CD4-positive, alpha-beta T cell treated with Interferon gamma for 1 hour (primary cell): ENCODE results near the gene DISC1.

Experiments used
- DNase-seq: peaks from one replicate; pipeline ENCODE4 v3.0.0-alpha.2; 2020

The DISC1 gene

DNA sequence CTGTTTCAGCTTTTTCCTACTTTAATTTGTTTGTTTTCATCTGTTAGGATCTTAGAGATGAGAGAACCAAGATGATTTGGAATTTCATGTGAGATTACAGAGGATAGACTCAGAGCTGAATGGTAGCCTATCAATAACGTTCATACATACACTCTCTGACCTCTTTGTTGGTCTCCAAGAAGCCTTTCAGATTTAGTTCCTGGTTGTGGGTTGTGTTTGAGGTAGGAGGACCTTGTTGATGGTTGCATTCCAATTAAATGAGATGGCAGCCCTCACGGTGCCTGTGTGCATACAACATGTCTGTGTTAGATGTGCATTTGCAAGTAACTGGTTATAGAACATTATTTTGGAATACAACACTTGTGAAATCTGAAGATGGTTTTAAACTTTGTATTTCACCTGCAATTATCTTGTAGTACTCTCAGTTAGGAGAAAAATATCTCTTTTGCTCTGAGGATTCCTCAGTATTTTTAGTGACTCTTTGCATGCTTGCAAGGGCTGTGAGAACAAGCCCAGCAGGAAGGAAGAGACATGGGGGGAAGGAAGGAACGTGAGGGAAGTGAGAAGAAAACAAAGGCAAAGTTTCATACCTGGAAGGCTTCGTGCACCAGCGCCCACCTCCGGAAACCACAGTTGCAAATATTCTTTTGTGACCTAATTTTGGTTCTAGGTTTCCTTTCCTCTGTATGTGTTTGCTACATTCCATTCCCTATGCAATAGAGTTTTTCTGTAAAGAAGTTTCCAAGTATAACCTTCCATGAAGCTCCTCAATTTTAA lies 291.8 kb downstream of the DISC1 start:
- DNase-seq = no peak

GRCh38 chr1:231919239-231919885 lies 292.8 kb downstream of the DISC1 start:
- no peak for DNase-seq

DNA sequence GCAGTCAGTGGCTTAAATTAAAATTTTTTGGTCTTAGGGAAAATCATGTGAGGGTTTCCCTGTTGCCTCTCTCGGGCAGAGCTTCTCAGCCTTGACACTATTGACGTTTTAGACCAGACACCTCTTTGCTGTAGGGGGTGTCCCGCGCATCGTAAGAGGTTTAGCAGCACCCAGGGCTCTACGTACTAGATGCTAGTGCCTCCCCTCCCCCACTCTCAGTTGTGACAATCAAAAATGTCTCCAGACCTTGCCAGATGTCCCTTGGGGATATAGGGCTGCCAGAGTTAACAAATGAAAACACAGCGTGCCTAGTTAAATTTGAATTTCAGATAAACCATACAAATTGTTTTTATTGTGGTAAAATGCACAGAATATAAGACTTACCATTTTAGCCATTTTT lies 293.3 kb downstream of the DISC1 start:
- DNase-seq = peak; percentile 48

- no peak for DNase-seq
Measured at GRCh38 chr1:231921646-231922345, 295.2 kb downstream of the DISC1 start.

- DNase-seq = no peak
Measured at GRCh38 chr1:231923491-231924041, 297.0 kb downstream of the DISC1 start.

GRCh38 chr1:231924180-231924579 lies 297.6 kb downstream of the DISC1 start:
- no peak for DNase-seq

DNA sequence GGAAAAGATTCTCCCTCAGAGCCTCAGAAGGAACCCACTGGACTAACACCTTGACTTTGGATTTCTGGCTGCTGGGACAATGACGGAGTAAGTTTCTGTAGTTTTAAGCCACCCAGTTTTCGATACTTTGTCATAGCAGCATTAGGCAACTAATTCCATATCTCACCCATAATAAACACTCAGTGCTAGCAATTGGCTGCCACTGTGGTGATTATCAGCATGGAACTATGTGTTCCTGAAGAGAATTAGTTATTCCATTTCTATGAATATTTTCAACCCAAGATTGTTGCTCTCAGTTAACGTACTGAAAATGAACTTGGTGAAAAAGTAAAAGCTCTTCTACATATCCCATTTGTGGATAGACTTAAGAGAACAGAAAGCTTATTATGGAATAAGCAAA lies 299.3 kb downstream of the DISC1 start:
- no peak for DNase-seq

- DNase-seq = no peak
Measured at GRCh38 chr1:231926340-231926739, 299.8 kb downstream of the DISC1 start.

DNA sequence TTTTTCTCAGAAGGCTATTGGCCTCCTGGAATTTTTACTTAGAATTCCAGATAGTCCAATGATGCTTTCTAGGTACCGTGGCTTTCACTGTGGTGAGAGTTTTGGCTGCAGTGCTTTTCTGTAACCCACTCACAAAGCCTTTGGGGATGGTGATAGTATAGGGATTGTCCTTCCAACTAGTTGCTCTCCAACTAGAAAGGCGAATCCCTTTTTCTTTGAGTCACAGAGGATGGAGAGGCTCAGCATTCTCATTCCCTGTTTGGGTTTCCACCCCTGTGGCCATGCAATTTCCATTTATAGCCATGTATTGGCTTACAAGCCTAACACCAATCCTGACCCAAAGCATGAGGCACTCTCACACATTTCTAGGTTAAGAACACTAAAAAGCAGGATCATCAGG lies 300.3 kb downstream of the DISC1 start:
- DNase-seq = no peak

DNA sequence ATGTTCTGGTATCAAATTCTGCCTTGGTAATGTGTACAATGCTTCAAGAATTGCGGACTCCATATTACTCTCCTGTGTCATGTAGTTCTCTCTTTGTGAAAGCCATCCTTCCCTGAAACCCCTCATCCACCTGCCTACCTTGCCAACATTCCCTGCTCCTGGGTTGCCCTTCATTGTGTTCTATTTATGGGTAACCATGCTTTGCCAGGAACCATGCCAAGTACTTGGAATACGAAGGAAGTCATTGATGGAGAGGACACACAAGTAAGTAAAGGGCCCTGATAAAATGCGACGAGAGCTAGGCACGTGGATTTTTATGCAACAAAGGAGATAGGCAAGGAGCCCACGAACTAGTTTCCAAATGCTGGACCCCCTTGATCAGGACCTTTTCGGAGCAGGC lies 300.8 kb downstream of the DISC1 start:
- no peak for DNase-seq

- DNase-seq = no peak
Measured at GRCh38 chr1:231929311-231929710, 302.7 kb downstream of the DISC1 start.

GRCh38 chr1:231930257-231930947 lies 303.8 kb downstream of the DISC1 start:
- no peak for DNase-seq

- no peak for DNase-seq
Measured at GRCh38 chr1:231931146-231931545, 304.6 kb downstream of the DISC1 start.

GRCh38 chr1:231931846-231932454 lies 305.4 kb downstream of the DISC1 start:
- peak; percentile 16 for DNase-seq

GRCh38 chr1:231933711-231934626 lies 307.4 kb downstream of the DISC1 start:
- no peak for DNase-seq

GRCh38 chr1:231934797-231935196 lies 308.2 kb downstream of the DISC1 start:
- no peak for DNase-seq

- DNase-seq = no peak
Measured at GRCh38 chr1:231935856-231936255, 309.3 kb downstream of the DISC1 start.

DNA sequence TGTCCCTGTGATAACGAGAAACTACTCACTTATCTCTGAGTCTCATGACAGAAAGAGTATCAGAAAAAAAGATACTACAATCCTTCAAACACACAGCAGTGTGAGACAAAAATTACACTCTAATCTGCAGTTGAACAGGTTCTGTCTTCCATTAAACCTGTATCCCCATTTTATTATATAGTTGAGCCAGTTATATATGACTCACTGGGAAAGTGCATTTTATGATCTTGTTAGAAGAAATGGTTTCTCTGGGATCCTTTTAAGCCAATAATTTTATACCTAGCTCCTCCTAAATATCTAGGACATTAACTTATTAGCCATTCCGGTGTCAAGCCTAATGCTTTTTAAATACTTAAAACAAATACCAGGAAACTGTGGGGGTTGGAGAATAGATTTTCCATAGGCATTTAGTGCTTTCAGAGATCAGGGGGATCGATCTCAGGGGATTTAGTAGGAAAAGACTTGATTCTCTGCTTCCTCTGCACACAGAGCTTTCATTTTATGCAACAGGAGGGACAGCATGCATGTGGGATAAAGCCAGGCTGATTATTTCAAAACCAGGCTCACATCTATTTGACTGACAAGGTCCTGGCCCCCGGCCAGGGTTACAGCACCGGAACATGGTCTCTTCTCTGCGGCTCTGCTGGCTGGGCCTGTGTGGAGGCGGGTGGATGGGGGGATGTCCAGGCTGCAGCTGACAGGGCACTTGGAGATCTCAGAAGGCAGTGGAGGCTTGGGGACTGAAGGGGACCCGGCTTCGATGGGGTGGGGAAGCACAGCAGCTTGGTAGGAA lies 310.6 kb downstream of the DISC1 start:
- no peak for DNase-seq

DNA sequence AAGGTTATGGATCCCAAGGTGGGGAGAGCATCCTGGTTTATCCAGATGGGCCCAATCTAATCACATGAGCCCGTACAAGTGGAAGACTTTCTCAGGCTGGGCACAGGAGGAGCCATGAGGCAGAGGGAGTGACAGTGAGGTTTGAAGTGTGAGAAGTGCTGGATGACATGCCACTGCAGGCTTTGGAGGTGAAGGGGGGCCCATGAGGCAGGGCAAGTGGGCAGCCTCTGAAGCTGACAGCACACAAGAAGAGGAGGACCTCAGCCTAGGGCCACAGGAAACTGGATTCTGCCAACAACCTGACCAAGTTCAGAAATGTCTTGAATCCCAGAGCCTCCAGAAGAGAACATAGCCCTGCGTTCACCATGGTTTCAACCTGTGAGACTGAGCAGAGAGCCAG lies 311.6 kb downstream of the DISC1 start:
- DNase-seq = no peak

DNA sequence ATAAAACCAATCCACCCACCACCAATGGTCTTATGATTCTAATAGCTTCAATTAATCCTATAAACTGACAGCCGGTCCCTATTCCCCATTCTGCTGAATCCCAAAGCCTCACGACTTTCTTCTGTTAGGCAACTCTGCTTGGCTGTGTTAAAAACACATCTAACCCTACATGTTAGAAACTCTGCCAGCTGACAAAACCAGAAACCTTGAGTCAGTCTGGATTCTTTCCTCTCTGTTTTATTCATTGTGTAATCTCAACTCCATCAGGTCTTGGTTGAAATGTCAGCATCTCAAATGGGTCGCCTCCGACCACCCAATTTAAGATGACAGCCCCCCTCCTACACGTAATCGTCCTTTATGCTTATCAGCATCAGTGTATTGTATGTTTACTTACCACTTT lies 312.1 kb downstream of the DISC1 start:
- DNase-seq = no peak

- DNase-seq = no peak
Measured at GRCh38 chr1:231939118-231939517, 312.5 kb downstream of the DISC1 start.
